Measurements from ENCODE around the gene CNMD.

GRCh38 chr13:52744842-52745375, 5.3 kb upstream of the CNMD start:
- no peak for TF ChIP-seq EZH2 (IDR thresholded peaks at IDR 0.05; ENCODE audit: borderline replicate concordance, low read length)
- no peak for TF ChIP-seq CTCF (conservative IDR thresholded peaks at IDR 0.05 in 1 of 2, IDR thresholded peaks at IDR 0.05 in 1 of 2; ENCODE audit: extremely low read depth in 1 of 2, insufficient read depth in 1 of 2, low read depth in 1 of 2, low read length in 2 of 2)

Measured in mammary epithelial cell (primary cell).